ENCODE results near the gene POLR2C. TPM values are rescaled to one million over a fixed set of nuclear protein-coding genes. Genes with fewer than 3 reads are reported as not detected.

POLR2C gene
- total and polyA plus RNA-seq, 2 of the 13 experiments (the other 11 are each of a cell fraction or from before 2014, with no cell fraction given), result 104 to 216 TPM

DNA sequence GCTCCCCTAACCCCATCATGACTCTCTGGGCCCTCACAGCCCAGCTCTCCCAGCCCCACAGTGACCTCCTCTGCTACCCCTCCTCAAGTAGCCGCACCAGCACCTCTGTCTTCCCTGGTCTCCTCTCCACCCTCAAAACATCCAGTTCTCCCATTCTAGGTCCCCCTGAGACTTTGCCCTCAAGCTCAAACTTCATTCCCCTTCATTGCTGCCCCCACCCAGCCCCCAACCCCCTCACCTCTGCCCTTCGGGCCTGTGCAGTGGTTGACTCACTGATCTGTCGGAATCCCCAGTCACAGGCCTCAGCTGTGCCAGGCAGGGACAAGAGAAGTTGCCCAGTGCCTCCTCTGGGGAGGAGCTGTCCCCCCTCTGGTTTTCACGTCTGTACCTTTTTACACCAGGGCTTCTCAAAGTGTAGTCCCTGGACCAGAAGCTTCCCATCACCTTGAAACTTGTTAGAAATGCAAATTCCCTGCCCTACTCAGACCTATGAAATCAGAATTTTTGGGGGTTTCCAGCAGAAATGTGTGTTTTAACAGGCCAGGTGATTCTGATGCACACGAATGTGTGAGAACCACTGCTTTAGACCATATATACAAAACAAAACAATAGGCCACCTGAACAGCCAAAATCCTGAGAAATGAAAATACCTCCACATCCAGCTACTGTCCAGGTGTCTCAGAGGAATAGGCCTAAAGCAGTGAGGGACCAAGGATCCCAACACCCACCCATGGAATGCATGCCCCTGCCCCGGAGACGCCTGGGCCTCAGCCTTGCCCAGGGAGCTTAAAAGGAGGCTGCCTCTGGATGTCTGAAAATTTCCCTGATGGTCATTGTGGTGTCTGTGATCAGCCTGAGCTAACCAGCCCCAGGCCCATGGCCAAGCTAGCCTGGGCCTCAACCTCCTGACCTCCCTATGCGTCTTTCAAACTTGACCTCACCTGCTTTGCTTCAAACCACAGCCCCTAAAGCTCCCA lies 24.7 kb downstream of the POLR2C start (continued):
- TF ChIP-seq SRF (IDR thresholded peaks at IDR 0.05; ENCODE audit: low read depth, low read length) (no peak), ZNF101 (CRISPR knock-in tag; IDR thresholded peaks at IDR 0.05; ENCODE audit: borderline replicate concordance, low read depth) (no peak), ZNF589 (CRISPR knock-in tag; conservative IDR thresholded peaks at IDR 0.05) (0 out of 2 replicates have a peak, but pooled peaks have one; percentile 59), ZNF33B (CRISPR knock-in tag; IDR thresholded peaks at IDR 0.05) (no peak), GATAD1 (CRISPR knock-in tag; IDR thresholded peaks at IDR 0.05) (no peak), FOXC1 (CRISPR knock-in tag; IDR thresholded peaks at IDR 0.05; ENCODE audit: borderline replicate concordance) (peak; percentile 58; the same call in 1 of the 2 replicates), TMF1 (CRISPR knock-in tag; IDR thresholded peaks at IDR 0.05; ENCODE audit: low read depth) (no peak), FOXK2 (IDR thresholded peaks at IDR 0.05) (no peak), HNF4G (IDR thresholded peaks at IDR 0.05; ENCODE audit: borderline replicate concordance, low read depth, low read length) (peak; percentile 40), HNF4G (CRISPR knock-in tag; IDR thresholded peaks at IDR 0.05; ENCODE audit: borderline replicate concordance, low read depth) (no peak), ZNF768 (CRISPR knock-in tag; IDR thresholded peaks at IDR 0.05) (no peak), TEAD3 (CRISPR knock-in tag; optimal IDR thresholded peaks at IDR 0.05; ENCODE audit: borderline replicate concordance) (peak; percentile 37), PCBP1 (IDR thresholded peaks at IDR 0.05; ENCODE audit: borderline replicate concordance, low read depth, low read length) (no peak), ZBTB7B (CRISPR knock-in tag; IDR thresholded peaks at IDR 0.05) (no peak), ZNF83 (CRISPR knock-in tag; IDR thresholded peaks at IDR 0.05; ENCODE audit: borderline replicate concordance) (no peak), ZNF333 (CRISPR knock-in tag; IDR thresholded peaks at IDR 0.05; ENCODE audit: borderline replicate concordance) (peak; percentile 8; the same call in 1 of the 2 replicates), ZNF414 (CRISPR knock-in tag; IDR thresholded peaks at IDR 0.05) (0 out of 2 replicates have a peak, but pooled peaks have one; percentile 27), TEAD2 (CRISPR knock-in tag; IDR thresholded peaks at IDR 0.05) (no peak), SALL1 (CRISPR knock-in tag; IDR thresholded peaks at IDR 0.05) (peak; percentile 37; the same call in 1 of the 2 replicates), ERF (CRISPR knock-in tag; IDR thresholded peaks at IDR 0.05) (no peak)
- TF ChIP-seq, protein P1, sequence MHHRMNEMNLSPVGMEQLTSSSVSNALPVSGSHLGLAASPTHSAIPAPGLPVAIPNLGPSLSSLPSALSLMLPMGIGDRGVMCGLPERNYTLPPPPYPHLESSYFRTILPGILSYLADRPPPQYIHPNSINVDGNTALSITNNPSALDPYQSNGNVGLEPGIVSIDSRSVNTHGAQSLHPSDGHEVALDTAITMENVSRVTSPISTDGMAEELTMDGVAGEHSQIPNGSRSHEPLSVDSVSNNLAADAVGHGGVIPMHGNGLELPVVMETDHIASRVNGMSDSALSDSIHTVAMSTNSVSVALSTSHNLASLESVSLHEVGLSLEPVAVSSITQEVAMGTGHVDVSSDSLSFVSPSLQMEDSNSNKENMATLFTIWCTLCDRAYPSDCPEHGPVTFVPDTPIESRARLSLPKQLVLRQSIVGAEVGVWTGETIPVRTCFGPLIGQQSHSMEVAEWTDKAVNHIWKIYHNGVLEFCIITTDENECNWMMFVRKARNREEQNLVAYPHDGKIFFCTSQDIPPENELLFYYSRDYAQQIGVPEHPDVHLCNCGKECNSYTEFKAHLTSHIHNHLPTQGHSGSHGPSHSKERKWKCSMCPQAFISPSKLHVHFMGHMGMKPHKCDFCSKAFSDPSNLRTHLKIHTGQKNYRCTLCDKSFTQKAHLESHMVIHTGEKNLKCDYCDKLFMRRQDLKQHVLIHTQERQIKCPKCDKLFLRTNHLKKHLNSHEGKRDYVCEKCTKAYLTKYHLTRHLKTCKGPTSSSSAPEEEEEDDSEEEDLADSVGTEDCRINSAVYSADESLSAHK (CRISPR knock-in tag; IDR thresholded peaks at IDR 0.05; ENCODE audit: borderline replicate concordance), result no peak
- TF ChIP-seq, protein P2, sequence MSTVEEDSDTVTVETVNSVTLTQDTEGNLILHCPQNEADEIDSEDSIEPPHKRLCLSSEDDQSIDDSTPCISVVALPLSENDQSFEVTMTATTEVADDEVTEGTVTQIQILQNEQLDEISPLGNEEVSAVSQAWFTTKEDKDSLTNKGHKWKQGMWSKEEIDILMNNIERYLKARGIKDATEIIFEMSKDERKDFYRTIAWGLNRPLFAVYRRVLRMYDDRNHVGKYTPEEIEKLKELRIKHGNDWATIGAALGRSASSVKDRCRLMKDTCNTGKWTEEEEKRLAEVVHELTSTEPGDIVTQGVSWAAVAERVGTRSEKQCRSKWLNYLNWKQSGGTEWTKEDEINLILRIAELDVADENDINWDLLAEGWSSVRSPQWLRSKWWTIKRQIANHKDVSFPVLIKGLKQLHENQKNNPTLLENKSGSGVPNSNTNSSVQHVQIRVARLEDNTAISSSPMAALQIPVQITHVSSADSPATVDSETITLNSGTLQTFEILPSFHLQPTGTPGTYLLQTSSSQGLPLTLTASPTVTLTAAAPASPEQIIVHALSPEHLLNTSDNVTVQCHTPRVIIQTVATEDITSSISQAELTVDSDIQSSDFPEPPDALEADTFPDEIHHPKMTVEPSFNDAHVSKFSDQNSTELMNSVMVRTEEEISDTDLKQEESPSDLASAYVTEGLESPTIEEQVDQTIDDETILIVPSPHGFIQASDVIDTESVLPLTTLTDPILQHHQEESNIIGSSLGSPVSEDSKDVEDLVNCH (CRISPR knock-in tag; IDR thresholded peaks at IDR 0.05), result no peak
- TF ChIP-seq, protein P3, sequence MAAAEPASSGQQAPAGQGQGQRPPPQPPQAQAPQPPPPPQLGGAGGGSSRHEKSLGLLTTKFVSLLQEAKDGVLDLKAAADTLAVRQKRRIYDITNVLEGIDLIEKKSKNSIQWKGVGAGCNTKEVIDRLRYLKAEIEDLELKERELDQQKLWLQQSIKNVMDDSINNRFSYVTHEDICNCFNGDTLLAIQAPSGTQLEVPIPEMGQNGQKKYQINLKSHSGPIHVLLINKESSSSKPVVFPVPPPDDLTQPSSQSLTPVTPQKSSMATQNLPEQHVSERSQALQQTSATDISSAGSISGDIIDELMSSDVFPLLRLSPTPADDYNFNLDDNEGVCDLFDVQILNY (CRISPR knock-in tag; conservative IDR thresholded peaks at IDR 0.05), result no peak
